Testis (tissue), 2 donors: ENCODE data around the gene CCDC150.

Experiments
- CTCF ChIP-seq, 3 experiments: fragments of 450-650 bp in 2 of 3; fragments of 200-600 bp in 1 of 3; sonication (generic) in 1 of 3; IDR thresholded peaks; one replicate each; pipeline ENCODE4 v1.5.1; 2016 to 2019; ENCODE audit warnings: antibody characterized with exemption in 3 of 3, mild to moderate bottlenecking in 2 of 3, moderate library complexity in 1 of 3
- POLR2A ChIP-seq: fragments of 450-650 bp; IDR thresholded peaks from one replicate; pipeline ENCODE4 v1.6.1; 2017; ENCODE audit warnings: antibody characterized with exemption, mild to moderate bottlenecking, moderate library complexity

GRCh38 chr2:196685792-196686191, 46.3 kb downstream of the CCDC150 start:
- no peak for TF ChIP-seq CTCF (IDR thresholded peaks at IDR 0.05)
- TF ChIP-seq POLR2A = no peak
